Measurements from ENCODE around the gene NRG2.

The NRG2 gene

GRCh38 chr5:139817970-139818369 is 225.1 kb downstream of the NRG2 start:
- no peak for TF ChIP-seq POLR2AphosphoS5 (IDR thresholded peaks at IDR 0.05; ENCODE audit: low read depth, low read length)
- no peak for TF ChIP-seq FOXP2 (optimal IDR thresholded peaks at IDR 0.05; ENCODE audit: borderline replicate concordance, extremely low read depth, extremely low read length, insufficient read depth)
- TF ChIP-seq TAF1 (IDR thresholded peaks at IDR 0.05; ENCODE audit: borderline replicate concordance, insufficient read depth, low read length), result no peak
- TF ChIP-seq REST (IDR thresholded peaks at IDR 0.05; ENCODE audit: insufficient read depth in 1 of 2, low read depth in 2 of 2, low read length in 2 of 2), result no peak
- TF ChIP-seq SIN3A (IDR thresholded peaks at IDR 0.05; ENCODE audit: borderline replicate concordance, insufficient read depth, low read length), result no peak

GRCh38 chr5:139817362-139817761 is 225.7 kb downstream of the NRG2 start:
- TF ChIP-seq POLR2AphosphoS5 (IDR thresholded peaks at IDR 0.05; ENCODE audit: low read depth, low read length) (no peak), FOXP2 (optimal IDR thresholded peaks at IDR 0.05; ENCODE audit: borderline replicate concordance, extremely low read depth, extremely low read length, insufficient read depth) (no peak), REST (IDR thresholded peaks at IDR 0.05; ENCODE audit: insufficient read depth in 1 of 2, low read depth in 2 of 2, low read length in 2 of 2) (no peak), TAF1 (IDR thresholded peaks at IDR 0.05; ENCODE audit: borderline replicate concordance, insufficient read depth, low read length) (no peak), SIN3A (IDR thresholded peaks at IDR 0.05; ENCODE audit: borderline replicate concordance, insufficient read depth, low read length) (no peak)

- no peak for TF ChIP-seq SIN3A (IDR thresholded peaks at IDR 0.05; ENCODE audit: borderline replicate concordance, insufficient read depth, low read length)
- TF ChIP-seq TAF1 (IDR thresholded peaks at IDR 0.05; ENCODE audit: borderline replicate concordance, insufficient read depth, low read length), result no peak
- TF ChIP-seq FOXP2 (optimal IDR thresholded peaks at IDR 0.05; ENCODE audit: borderline replicate concordance, extremely low read depth, extremely low read length, insufficient read depth), result no peak
These were observed 226.5 kb downstream of the NRG2 start for GRCh38 chr5:139816566-139816965.

GRCh38 chr5:139814704-139815280 is 228.3 kb downstream of the NRG2 start:
- TF ChIP-seq SIN3A (IDR thresholded peaks at IDR 0.05; ENCODE audit: borderline replicate concordance, insufficient read depth, low read length) (no peak), REST (IDR thresholded peaks at IDR 0.05; ENCODE audit: insufficient read depth in 1 of 2, low read depth in 2 of 2, low read length in 2 of 2) (no peak), POLR2AphosphoS5 (IDR thresholded peaks at IDR 0.05; ENCODE audit: low read depth, low read length) (no peak), TAF1 (IDR thresholded peaks at IDR 0.05; ENCODE audit: borderline replicate concordance, insufficient read depth, low read length) (no peak), FOXP2 (optimal IDR thresholded peaks at IDR 0.05; ENCODE audit: borderline replicate concordance, extremely low read depth, extremely low read length, insufficient read depth) (no peak)

- TF ChIP-seq POLR2AphosphoS5 (IDR thresholded peaks at IDR 0.05; ENCODE audit: low read depth, low read length) (no peak), REST (IDR thresholded peaks at IDR 0.05; ENCODE audit: insufficient read depth in 1 of 2, low read depth in 2 of 2, low read length in 2 of 2) (no peak), FOXP2 (optimal IDR thresholded peaks at IDR 0.05; ENCODE audit: borderline replicate concordance, extremely low read depth, extremely low read length, insufficient read depth) (no peak), SIN3A (IDR thresholded peaks at IDR 0.05; ENCODE audit: borderline replicate concordance, insufficient read depth, low read length) (no peak), TAF1 (IDR thresholded peaks at IDR 0.05; ENCODE audit: borderline replicate concordance, insufficient read depth, low read length) (no peak)
These were observed 228.9 kb downstream of the NRG2 start for GRCh38 chr5:139814191-139814601.

Data from PFSK-1 (cell line).